ENCODE results near the gene FKBP1C.
"Not testable (repeated sequence)": the region's sequence is repeated elsewhere in the genome, so short reads cannot be mapped to it uniquely, and the experiment has no call there.

FKBP1C gene

GRCh38 chr6:63211343-63211742 is at the start of gene FKBP1C:
Gene FKBP1C (plus strand): TSS chr6:63211469.
- not testable (repeated sequence) for DNase-seq (ENCODE audit: low read depth in 2 of 2)

- DNase-seq (ENCODE audit: low read depth in 2 of 2): not testable (repeated sequence)
These were observed 47.0 kb upstream of the FKBP1C start for GRCh38 chr6:63164047-63164803.

- DNase-seq (ENCODE audit: low read depth in 2 of 2): no peak
These were observed 37.1 kb upstream of the FKBP1C start for GRCh38 chr6:63174173-63174572.

GRCh38 chr6:63176181-63176580 is 35.1 kb upstream of the FKBP1C start:
- no peak for DNase-seq (ENCODE audit: low read depth in 2 of 2)

GRCh38 chr6:63180367-63180766 is 30.9 kb upstream of the FKBP1C start:
- no peak for DNase-seq (ENCODE audit: low read depth in 2 of 2)

- no peak for DNase-seq (ENCODE audit: low read depth in 2 of 2)
These were observed 24.3 kb upstream of the FKBP1C start for GRCh38 chr6:63186970-63187369.

- no peak for DNase-seq (ENCODE audit: low read depth in 2 of 2)
These were observed 22.4 kb upstream of the FKBP1C start for GRCh38 chr6:63188828-63189227.

- no peak for DNase-seq (ENCODE audit: low read depth in 2 of 2)
These were observed 17.9 kb upstream of the FKBP1C start for GRCh38 chr6:63193324-63193723.

GRCh38 chr6:63197741-63198140 is 13.5 kb upstream of the FKBP1C start:
- DNase-seq (ENCODE audit: low read depth in 2 of 2): no peak

GRCh38 chr6:63213325-63213724 is 2.1 kb downstream of the FKBP1C start:
- DNase-seq (ENCODE audit: low read depth in 2 of 2): no peak

GRCh38 chr6:63214816-63215215 is 3.5 kb downstream of the FKBP1C start:
- DNase-seq (ENCODE audit: low read depth in 2 of 2): no peak

GRCh38 chr6:63224179-63224578 is 12.9 kb downstream of the FKBP1C start:
- no peak for DNase-seq (ENCODE audit: low read depth in 2 of 2)

GRCh38 chr6:63225987-63226386 is 14.7 kb downstream of the FKBP1C start:
- DNase-seq (ENCODE audit: low read depth in 2 of 2): not testable (repeated sequence)

- not testable (repeated sequence) for DNase-seq (ENCODE audit: low read depth in 2 of 2)
These were observed 16.9 kb downstream of the FKBP1C start for GRCh38 chr6:63227928-63228894.

- not testable (repeated sequence) for DNase-seq (ENCODE audit: low read depth in 2 of 2)
These were observed 18.8 kb downstream of the FKBP1C start for GRCh38 chr6:63230027-63230426.

GRCh38 chr6:63230511-63230910 is 19.2 kb downstream of the FKBP1C start:
- DNase-seq (ENCODE audit: low read depth in 2 of 2): not testable (repeated sequence)

GRCh38 chr6:63236398-63236817 is 25.1 kb downstream of the FKBP1C start:
- DNase-seq (ENCODE audit: low read depth in 2 of 2): no peak

GRCh38 chr6:63245420-63245819 is 34.2 kb downstream of the FKBP1C start:
- DNase-seq (ENCODE audit: low read depth in 2 of 2): no peak

GRCh38 chr6:63245909-63246308 is 34.6 kb downstream of the FKBP1C start:
- no peak for DNase-seq (ENCODE audit: low read depth in 2 of 2)

- no peak for DNase-seq (ENCODE audit: low read depth in 2 of 2)
These were observed 35.3 kb downstream of the FKBP1C start for GRCh38 chr6:63246581-63246980.

GRCh38 chr6:63249875-63250482 is 38.7 kb downstream of the FKBP1C start:
- no peak for DNase-seq (ENCODE audit: low read depth in 2 of 2)

GRCh38 chr6:63259153-63259552 is 47.9 kb downstream of the FKBP1C start:
- no peak for DNase-seq (ENCODE audit: low read depth in 2 of 2)
